Activated naive CD8-positive, alpha-beta T cell treated with anti-CD3 and anti-CD28 coated beads, Interleukin-2, amount 50 U/mL, for 16 hours (primary cell): ENCODE data around the gene PAF1.
A peak's percentile ranks its signal among the peaks of the same experiment; 100 is the strongest.

ENCODE experiments used
- DNase-seq: peaks from one replicate; pipeline ENCODE4 v3.0.0-alpha.2; 2020; ENCODE audit warnings: low read depth, low spot score

Gene PAF1

GRCh38 chr19:39417463-39418181 lies 26.7 kb upstream of the PAF1 start:
- DNase-seq = no peak

- no peak for DNase-seq
Observed at GRCh38 chr19:39416152-39417120, 25.5 kb upstream of the PAF1 start.

GRCh38 chr19:39415111-39416046 lies 24.5 kb upstream of the PAF1 start:
- no peak for DNase-seq

- DNase-seq = no peak
Observed at GRCh38 chr19:39413911-39414608, 23.2 kb upstream of the PAF1 start.

GRCh38 chr19:39413272-39413910 lies 22.5 kb upstream of the PAF1 start:
- no peak for DNase-seq

GRCh38 chr19:39412867-39413271 lies 22.0 kb upstream of the PAF1 start:
- DNase-seq = no peak

GRCh38 chr19:39412100-39412866 lies 21.4 kb upstream of the PAF1 start, which contains the start of gene PLEKHG2:
PLEKHG2 (plus strand) TSS chr19:39412669; CDS start chr19:39414087, 1,418 bp downstream.
- DNase-seq = peak; percentile 93

- DNase-seq = peak; percentile 90
Observed at GRCh38 chr19:39411832-39412099, 20.9 kb upstream of the PAF1 start.

- no peak for DNase-seq
Observed at GRCh38 chr19:39411081-39411831, 20.4 kb upstream of the PAF1 start.

GRCh38 chr19:39410831-39411080 lies 19.9 kb upstream of the PAF1 start:
- no peak for DNase-seq

GRCh38 chr19:39410017-39410830 lies 19.3 kb upstream of the PAF1 start:
- DNase-seq = no peak

GRCh38 chr19:39409208-39410016 lies 18.5 kb upstream of the PAF1 start:
- peak; percentile 47 for DNase-seq

- no peak for DNase-seq
Observed at GRCh38 chr19:39408392-39409207, 17.7 kb upstream of the PAF1 start.

GRCh38 chr19:39407660-39408391 lies 16.9 kb upstream of the PAF1 start:
- DNase-seq = no peak

GRCh38 chr19:39407410-39407659 lies 16.4 kb upstream of the PAF1 start:
- DNase-seq = no peak

GRCh38 chr19:39406656-39407409 lies 15.9 kb upstream of the PAF1 start, which contains the start of gene ZFP36:
ZFP36 (plus strand) TSS chr19:39406847; CDS start chr19:39406905, 58 bp downstream.
- peak; percentile 70 for DNase-seq
